SK-N-MC (cell line): Measurements from ENCODE around the gene STARD13.

ENCODE experiments used
- DNase-seq: peaks from one replicate; pipeline ENCODE4 v3.0.0-alpha.2; 2011; ENCODE audit warnings: low read depth, low spot score
- H3K27ac ChIP-seq: fragments of 200-600 bp; sonication (generic); 2 replicates; pipeline ENCODE4 v1.5.1; 2016; ENCODE audit warnings: mixed run types
- H3K36me3 ChIP-seq: fragments of 200-600 bp; sonication (generic); 2 replicates; pipeline ENCODE4 v1.6.1; 2017; ENCODE audit warnings: antibody characterized with exemption, low read length, mixed read lengths; ENCODE audit not compliant: insufficient read depth
- H3K4me3 ChIP-seq: fragments of 200-600 bp; sonication (generic); 2 replicates; pipeline ENCODE4 v1.5.1; 2016
- H3K9ac ChIP-seq: fragments of 200-600 bp; sonication (generic); 2 replicates; pipeline ENCODE4 v1.8.0; 2017; ENCODE audit warnings: mixed run types, mixed read lengths; ENCODE audit not compliant: insufficient read length
- H3K9me3 ChIP-seq: fragments of 200-600 bp; sonication (generic); 2 replicates; pipeline ENCODE4 v1.6.1; 2017; ENCODE audit warnings: low read depth, mild to moderate bottlenecking, antibody characterized with exemption, low read length, moderate library complexity, mixed read lengths
- EZH2 ChIP-seq: fragments of 200-600 bp; sonication (generic); IDR thresholded peaks from one replicate; pipeline ENCODE4 v1.6.1; 2017; ENCODE audit warnings: antibody characterized with exemption
- FOXP2 ChIP-seq: optimal IDR thresholded peaks from 2 replicates; pipeline ENCODE3; 2011; ENCODE audit warnings: mild to moderate bottlenecking, moderate library complexity; ENCODE audit not compliant: insufficient read depth; ENCODE audit errors: extremely low read length, control extremely low read depth
- POLR2AphosphoS5 ChIP-seq: IDR thresholded peaks from 2 replicates; pipeline ENCODE4 v1.6.1; 2012; ENCODE audit warnings: mild to moderate bottlenecking, low read depth, low read length, borderline replicate concordance

Gene STARD13

GRCh38 chr13:33146843-33147611 is 138.5 kb downstream of the STARD13 start:
- Histone ChIP-seq H3K36me3 (peaks cover 4% of the 10 kb centered on the region; the same call in 1 of the 2 replicates), H3K27ac (no peak overlapping the region), H3K9me3 (no peaks in the 10 kb centered on the region), H3K4me3 (no peak overlapping the region), H3K9ac (no peak overlapping the region)
- TF ChIP-seq FOXP2 (no peak), POLR2AphosphoS5 (no peak), EZH2 (no peak)
- DNase-seq, result no peak

GRCh38 chr13:33145667-33146066 is 139.9 kb downstream of the STARD13 start:
- Histone ChIP-seq H3K27ac (no peak overlapping the region), H3K4me3 (no peak overlapping the region), H3K9ac (no peak overlapping the region), H3K36me3 (peaks cover 12% of the 10 kb centered on the region; the same call in 1 of the 2 replicates), H3K9me3 (no peaks in the 10 kb centered on the region)
- no peak for DNase-seq
- TF ChIP-seq FOXP2, result no peak
- TF ChIP-seq POLR2AphosphoS5, result no peak
- TF ChIP-seq EZH2, result no peak

- TF ChIP-seq FOXP2 (no peak), POLR2AphosphoS5 (no peak), EZH2 (no peak)
- Histone ChIP-seq H3K4me3 (no peak overlapping the region), H3K36me3 (peaks cover 12% of the 10 kb centered on the region; the same call in 1 of the 2 replicates), H3K9me3 (no peaks in the 10 kb centered on the region), H3K9ac (no peak overlapping the region), H3K27ac (no peak overlapping the region)
- DNase-seq, result no peak
Observed at GRCh38 chr13:33144358-33144784, 141.2 kb downstream of the STARD13 start.

GRCh38 chr13:33139780-33140535 is 145.6 kb downstream of the STARD13 start:
- Histone ChIP-seq H3K9ac (no peak overlapping the region), H3K36me3 (peaks cover 16% of the 10 kb centered on the region; the same call in 1 of the 2 replicates), H3K4me3 (no peak overlapping the region), H3K9me3 (no peaks in the 10 kb centered on the region), H3K27ac (peak overlapping the region; percentile 67)
- TF ChIP-seq FOXP2, result no peak
- no peak for TF ChIP-seq POLR2AphosphoS5
- TF ChIP-seq EZH2, result no peak
- no peak for DNase-seq

GRCh38 chr13:33139184-33139583 is 146.4 kb downstream of the STARD13 start:
- no peak for DNase-seq
- Histone ChIP-seq H3K9ac (no peak overlapping the region), H3K36me3 (peaks cover 16% of the 10 kb centered on the region; the same call in 1 of the 2 replicates), H3K9me3 (no peaks in the 10 kb centered on the region), H3K27ac (peak overlapping the region; percentile 67; the same call in 1 of the 2 replicates), H3K4me3 (no peak overlapping the region)
- TF ChIP-seq FOXP2 (no peak), POLR2AphosphoS5 (no peak), EZH2 (no peak)

- TF ChIP-seq EZH2 (no peak), FOXP2 (no peak), POLR2AphosphoS5 (no peak)
- H3K9me3 ChIP-seq, result no peaks in the 10 kb centered on the region
Observed at GRCh38 chr13:33138441-33138840, 147.1 kb downstream of the STARD13 start.

GRCh38 chr13:33137721-33138120 is 147.8 kb downstream of the STARD13 start:
- Histone ChIP-seq H3K9ac (no peak overlapping the region), H3K9me3 (no peaks in the 10 kb centered on the region), H3K4me3 (no peak overlapping the region), H3K36me3 (peaks cover 16% of the 10 kb centered on the region; the same call in 1 of the 2 replicates), H3K27ac (no peak overlapping the region)
- DNase-seq, result no peak
- TF ChIP-seq FOXP2, result no peak
- no peak for TF ChIP-seq EZH2
- no peak for TF ChIP-seq POLR2AphosphoS5

More at GRCh38 chr13:33138441-33138840, 147.1 kb downstream of the STARD13 start:
- no peak for DNase-seq
- H3K27ac ChIP-seq, result no peak overlapping the region
- H3K36me3 ChIP-seq, result peaks cover 16% of the 10 kb centered on the region; the same call in 1 of the 2 replicates
- no peak overlapping the region for H3K9ac ChIP-seq
- no peak overlapping the region for H3K4me3 ChIP-seq

GRCh38 chr13:33135097-33135496 is 150.5 kb downstream of the STARD13 start:
- no peak for TF ChIP-seq POLR2AphosphoS5
- Histone ChIP-seq H3K4me3 (no peak overlapping the region), H3K9me3 (no peaks in the 10 kb centered on the region), H3K9ac (no peak overlapping the region), H3K36me3 (peaks cover 4% of the 10 kb centered on the region; the same call in 1 of the 2 replicates), H3K27ac (no peak overlapping the region)
- DNase-seq, result no peak

GRCh38 chr13:33134213-33134612 is 151.3 kb downstream of the STARD13 start:
- Histone ChIP-seq H3K4me3 (no peak overlapping the region), H3K27ac (no peak overlapping the region), H3K36me3 (peaks cover 6% of the 10 kb centered on the region; the same call in 1 of the 2 replicates), H3K9me3 (no peaks in the 10 kb centered on the region), H3K9ac (no peak overlapping the region)
- no peak for DNase-seq
- TF ChIP-seq POLR2AphosphoS5 (no peak), EZH2 (no peak), FOXP2 (no peak)
